Measurements from ENCODE around the gene APC.

Gene APC

DNA sequence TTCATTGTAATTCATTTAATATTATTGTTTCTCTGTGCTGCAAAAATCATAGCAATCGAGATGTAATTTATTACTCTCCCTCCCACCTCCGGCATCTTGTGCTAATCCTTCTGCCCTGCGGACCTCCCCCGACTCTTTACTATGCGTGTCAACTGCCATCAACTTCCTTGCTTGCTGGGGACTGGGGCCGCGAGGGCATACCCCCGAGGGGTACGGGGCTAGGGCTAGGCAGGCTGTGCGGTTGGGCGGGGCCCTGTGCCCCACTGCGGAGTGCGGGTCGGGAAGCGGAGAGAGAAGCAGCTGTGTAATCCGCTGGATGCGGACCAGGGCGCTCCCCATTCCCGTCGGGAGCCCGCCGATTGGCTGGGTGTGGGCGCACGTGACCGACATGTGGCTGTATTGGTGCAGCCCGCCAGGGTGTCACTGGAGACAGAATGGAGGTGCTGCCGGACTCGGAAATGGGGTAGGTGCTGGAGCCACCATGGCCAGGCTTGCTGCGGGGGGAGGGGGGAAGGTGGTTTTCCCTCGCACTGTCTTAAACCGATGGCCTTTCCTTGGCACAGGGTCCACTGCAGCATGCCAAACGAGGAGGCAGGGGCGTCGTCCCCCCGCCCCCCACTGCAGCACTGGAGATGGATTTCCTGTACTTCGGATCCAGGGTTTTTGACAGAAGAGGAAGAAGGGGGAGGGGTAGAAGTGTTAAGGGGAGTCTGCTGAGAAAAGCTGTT is at the start of gene APC:
TSS of gene APC (plus strand) at position 423 of the 728 bp plus-strand sequence. CDS start 17,006 bp downstream, outside the sequence.
- H3K9ac ChIP-seq (ENCODE audit: low read depth, low read length) = 0 out of 2 replicates have a peak within 1 kb of the TSS, but pooled peaks have one; percentile 15
- no peaks in the 10 kb centered on the region for H3K36me3 ChIP-seq (ENCODE audit: control insufficient read depth, insufficient read depth, low read length)
- peak within 1 kb of the TSS; percentile 68 for H3K4me3 ChIP-seq (ENCODE audit: low read depth, low read length)
- no peaks in the 10 kb centered on the region for H3K27me3 ChIP-seq (ENCODE audit: control insufficient read depth, insufficient read depth, low read length)
- peaks cover 17% of the 10 kb centered on the region for H3K4me1 ChIP-seq (ENCODE audit: control insufficient read depth, insufficient read depth, low read length)
- H3K27ac ChIP-seq (ENCODE audit: low read depth, low read length) = peak within 1 kb of the TSS; percentile 53
- H3K9me3 ChIP-seq (ENCODE audit: control insufficient read depth, insufficient read depth, low read length) = no peaks in the 10 kb centered on the region

DNA sequence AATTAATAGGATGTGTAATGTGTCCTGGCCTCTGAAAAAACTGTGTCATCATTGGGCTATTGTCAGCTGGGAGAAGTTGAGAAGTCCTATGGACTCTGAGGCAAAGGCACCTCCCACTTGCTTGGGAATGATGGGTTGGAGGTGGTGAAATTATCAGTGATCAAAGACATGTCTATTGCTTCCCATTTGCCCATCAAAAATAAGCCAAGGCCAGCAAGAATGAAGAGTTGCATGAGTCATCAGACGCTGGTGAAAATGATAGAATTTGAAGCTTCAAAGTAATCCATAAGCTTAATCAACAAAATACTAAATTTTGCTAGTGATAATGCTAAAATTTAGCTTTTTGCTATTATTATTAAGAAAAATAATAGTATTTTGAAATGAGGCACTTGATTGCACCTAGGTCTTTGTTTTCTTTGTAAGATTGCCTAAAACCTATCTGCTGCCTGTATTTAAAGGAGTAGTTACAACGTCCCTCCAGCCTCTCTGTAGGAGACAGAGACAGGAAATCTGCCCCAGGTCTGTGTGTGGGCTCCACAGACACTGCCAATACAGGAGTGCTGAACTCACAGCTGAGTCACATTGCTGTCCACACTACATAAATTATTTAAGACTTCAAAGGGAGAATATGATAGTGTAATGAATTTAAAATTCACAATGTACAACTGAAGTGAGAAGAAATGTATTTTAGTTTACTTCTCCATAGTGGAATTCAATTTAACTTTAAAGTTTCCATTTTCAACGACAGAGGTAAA is 48.4 kb upstream of the APC start:
- H3K27me3 ChIP-seq (ENCODE audit: control insufficient read depth, insufficient read depth, low read length) = no peaks in the 10 kb centered on the region
- no peaks in the 10 kb centered on the region for H3K36me3 ChIP-seq (ENCODE audit: control insufficient read depth, insufficient read depth, low read length)
- H3K4me3 ChIP-seq (ENCODE audit: low read depth, low read length) = no peak overlapping the region
- peaks cover 8% of the 10 kb centered on the region for H3K4me1 ChIP-seq (ENCODE audit: control insufficient read depth, insufficient read depth, low read length)
- H3K9me3 ChIP-seq (ENCODE audit: control insufficient read depth, insufficient read depth, low read length) = no peaks in the 10 kb centered on the region
- no peak overlapping the region for H3K27ac ChIP-seq (ENCODE audit: low read depth, low read length)
- no peak overlapping the region for H3K9ac ChIP-seq (ENCODE audit: low read depth, low read length)

DNA sequence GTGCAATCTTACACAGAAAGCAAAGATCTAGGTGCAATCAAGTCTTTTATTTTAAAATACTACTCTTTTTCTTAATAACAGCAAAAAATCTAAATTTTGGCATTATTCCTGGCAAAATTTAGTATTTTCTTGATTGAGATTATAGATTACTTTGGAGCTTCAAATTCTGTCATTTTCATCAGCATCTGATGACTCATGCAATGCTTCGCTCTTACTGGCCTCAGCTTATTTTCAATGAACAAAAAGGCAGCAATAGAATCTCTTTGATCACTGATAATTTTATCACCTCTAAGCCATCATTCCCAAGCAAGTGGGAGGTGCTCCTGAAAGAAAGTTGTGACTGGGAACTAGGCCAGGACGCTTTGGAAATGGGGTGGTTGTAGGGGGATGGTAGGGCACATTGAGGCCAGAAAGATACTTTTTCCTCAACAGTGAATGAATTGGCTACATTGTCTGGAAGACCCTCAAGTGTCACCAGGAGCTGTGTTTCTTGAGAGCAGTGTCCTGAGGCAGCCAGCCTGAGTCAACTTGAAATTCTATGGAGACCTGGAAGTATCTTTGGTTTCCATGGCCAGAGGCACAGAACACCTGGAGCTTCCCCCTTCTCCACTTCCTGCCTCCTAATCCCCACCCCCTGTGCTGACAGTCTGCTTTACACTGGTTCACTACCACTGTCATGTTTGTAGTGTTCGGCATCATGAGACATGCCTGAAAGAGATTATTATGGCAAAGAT is 46.9 kb upstream of the APC start:
- Histone ChIP-seq H3K4me1 (ENCODE audit: control insufficient read depth, insufficient read depth, low read length) (peaks cover 8% of the 10 kb centered on the region), H3K4me3 (ENCODE audit: low read depth, low read length) (no peak overlapping the region), H3K27ac (ENCODE audit: low read depth, low read length) (no peak overlapping the region), H3K27me3 (ENCODE audit: control insufficient read depth, insufficient read depth, low read length) (no peaks in the 10 kb centered on the region), H3K9ac (ENCODE audit: low read depth, low read length) (no peak overlapping the region), H3K9me3 (ENCODE audit: control insufficient read depth, insufficient read depth, low read length) (no peaks in the 10 kb centered on the region), H3K36me3 (ENCODE audit: control insufficient read depth, insufficient read depth, low read length) (no peaks in the 10 kb centered on the region)

GRCh38 chr5:112691339-112691680 is 46.4 kb upstream of the APC start:
- Histone ChIP-seq H3K27me3 (ENCODE audit: control insufficient read depth, insufficient read depth, low read length) (no peaks in the 10 kb centered on the region), H3K9ac (ENCODE audit: low read depth, low read length) (no peak overlapping the region), H3K4me3 (ENCODE audit: low read depth, low read length) (no peak overlapping the region), H3K4me1 (ENCODE audit: control insufficient read depth, insufficient read depth, low read length) (peaks cover 8% of the 10 kb centered on the region), H3K27ac (ENCODE audit: low read depth, low read length) (no peak overlapping the region), H3K36me3 (ENCODE audit: control insufficient read depth, insufficient read depth, low read length) (no peaks in the 10 kb centered on the region), H3K9me3 (ENCODE audit: control insufficient read depth, insufficient read depth, low read length) (no peaks in the 10 kb centered on the region)

GRCh38 chr5:112691758-112692157 is 45.9 kb upstream of the APC start:
- Histone ChIP-seq H3K27me3 (ENCODE audit: control insufficient read depth, insufficient read depth, low read length) (no peaks in the 10 kb centered on the region), H3K36me3 (ENCODE audit: control insufficient read depth, insufficient read depth, low read length) (no peaks in the 10 kb centered on the region), H3K4me1 (ENCODE audit: control insufficient read depth, insufficient read depth, low read length) (peaks cover 8% of the 10 kb centered on the region), H3K9ac (ENCODE audit: low read depth, low read length) (no peak overlapping the region), H3K9me3 (ENCODE audit: control insufficient read depth, insufficient read depth, low read length) (no peaks in the 10 kb centered on the region), H3K4me3 (ENCODE audit: low read depth, low read length) (no peak overlapping the region), H3K27ac (ENCODE audit: low read depth, low read length) (no peak overlapping the region)

DNA sequence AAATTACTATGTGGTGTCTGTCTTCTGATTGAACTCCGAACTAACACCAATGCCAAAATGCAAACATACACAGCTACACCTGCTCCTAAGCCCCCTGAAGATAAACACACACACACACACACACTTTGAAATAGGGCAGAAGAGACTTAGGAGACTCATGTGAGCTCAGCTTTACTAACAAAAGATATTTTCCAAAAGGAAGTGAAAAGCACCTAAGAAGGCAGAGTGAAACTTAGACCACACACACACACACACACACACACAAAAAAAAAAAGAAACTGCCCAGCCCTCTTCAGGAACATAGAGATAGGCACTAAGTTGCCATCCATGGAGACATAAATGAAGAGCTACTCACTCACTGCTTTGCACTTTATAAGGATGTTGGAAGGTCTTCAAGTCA is 45.2 kb upstream of the APC start:
- Histone ChIP-seq H3K9me3 (ENCODE audit: control insufficient read depth, insufficient read depth, low read length) (no peaks in the 10 kb centered on the region), H3K36me3 (ENCODE audit: control insufficient read depth, insufficient read depth, low read length) (no peaks in the 10 kb centered on the region), H3K4me1 (ENCODE audit: control insufficient read depth, insufficient read depth, low read length) (peaks cover 2% of the 10 kb centered on the region), H3K27me3 (ENCODE audit: control insufficient read depth, insufficient read depth, low read length) (no peaks in the 10 kb centered on the region), H3K27ac (ENCODE audit: low read depth, low read length) (no peak overlapping the region), H3K9ac (ENCODE audit: low read depth, low read length) (no peak overlapping the region), H3K4me3 (ENCODE audit: low read depth, low read length) (no peak overlapping the region)

- Histone ChIP-seq H3K27ac (ENCODE audit: low read depth, low read length) (no peak overlapping the region), H3K27me3 (ENCODE audit: control insufficient read depth, insufficient read depth, low read length) (no peaks in the 10 kb centered on the region), H3K9ac (ENCODE audit: low read depth, low read length) (no peak overlapping the region), H3K9me3 (ENCODE audit: control insufficient read depth, insufficient read depth, low read length) (no peaks in the 10 kb centered on the region), H3K36me3 (ENCODE audit: control insufficient read depth, insufficient read depth, low read length) (no peaks in the 10 kb centered on the region), H3K4me3 (ENCODE audit: low read depth, low read length) (no peak overlapping the region), H3K4me1 (ENCODE audit: control insufficient read depth, insufficient read depth, low read length) (no peaks in the 10 kb centered on the region)
Measured at GRCh38 chr5:112693301-112693700, 44.4 kb upstream of the APC start.

DNA sequence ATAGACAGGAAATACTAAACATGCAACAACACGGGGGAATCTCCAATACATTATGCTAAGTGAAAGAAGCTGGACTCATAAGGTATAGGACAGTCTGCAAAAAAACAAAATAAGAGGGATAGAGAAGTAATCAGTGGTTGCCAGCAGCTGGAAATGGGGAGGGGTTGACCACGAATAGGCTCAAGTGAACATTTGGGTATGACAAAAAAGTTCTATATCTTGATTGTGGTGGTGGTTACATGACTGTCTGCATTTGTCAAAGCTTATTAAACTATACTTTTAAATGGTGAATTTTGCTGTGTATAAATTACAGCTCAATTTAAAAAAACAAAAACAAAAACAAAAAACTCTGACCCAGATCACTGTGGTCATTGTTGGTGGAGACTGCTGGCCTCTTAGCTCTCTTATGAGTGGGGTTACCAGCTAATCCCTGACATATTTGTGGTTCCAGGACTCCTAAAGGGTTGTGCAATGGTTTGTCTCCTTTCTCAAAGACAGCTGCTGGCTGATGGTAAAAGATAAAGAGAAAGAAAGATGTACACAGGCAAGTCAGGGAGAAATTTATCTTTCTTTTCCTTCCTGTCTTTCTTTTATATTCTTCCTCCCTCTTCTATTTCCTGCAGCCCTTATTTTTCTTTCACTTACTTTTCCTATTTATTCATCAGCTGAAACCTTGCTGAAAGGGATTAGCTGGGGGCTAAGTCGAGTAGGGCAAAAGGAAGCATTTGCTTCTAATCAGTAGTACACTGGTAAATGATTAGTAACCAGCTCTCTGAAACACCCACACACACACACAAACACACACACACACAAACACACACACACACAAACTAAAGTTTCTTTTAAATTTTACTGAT is 42.6 kb upstream of the APC start:
- no peak overlapping the region for H3K27ac ChIP-seq (ENCODE audit: low read depth, low read length)
- no peaks in the 10 kb centered on the region for H3K9me3 ChIP-seq (ENCODE audit: control insufficient read depth, insufficient read depth, low read length)
- H3K27me3 ChIP-seq (ENCODE audit: control insufficient read depth, insufficient read depth, low read length) = no peaks in the 10 kb centered on the region
- H3K36me3 ChIP-seq (ENCODE audit: control insufficient read depth, insufficient read depth, low read length) = no peaks in the 10 kb centered on the region
- no peak overlapping the region for H3K4me3 ChIP-seq (ENCODE audit: low read depth, low read length)
- no peak overlapping the region for H3K9ac ChIP-seq (ENCODE audit: low read depth, low read length)
- no peaks in the 10 kb centered on the region for H3K4me1 ChIP-seq (ENCODE audit: control insufficient read depth, insufficient read depth, low read length)

DNA sequence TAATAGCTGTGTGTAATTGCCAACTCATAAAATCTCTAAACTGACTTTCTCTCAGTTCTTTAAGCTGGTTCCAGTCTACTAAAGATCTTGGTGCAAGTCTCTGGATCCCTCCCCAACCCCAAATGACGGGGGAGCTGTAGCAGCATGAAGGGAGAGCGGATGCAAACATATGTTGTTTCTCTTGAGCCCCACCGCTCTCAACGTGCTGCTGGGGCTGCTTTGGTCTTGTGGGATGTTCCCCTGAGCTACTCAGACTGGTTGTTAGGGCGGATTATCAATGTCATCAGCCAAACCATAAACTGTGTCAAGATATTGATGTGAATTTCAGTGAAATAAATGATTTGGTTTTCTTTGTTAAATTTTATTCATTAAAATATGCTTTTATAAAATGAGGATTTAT is 40.9 kb upstream of the APC start:
- no peaks in the 10 kb centered on the region for H3K4me1 ChIP-seq (ENCODE audit: control insufficient read depth, insufficient read depth, low read length)

GRCh38 chr5:112697322-112697721 is 40.4 kb upstream of the APC start:
- H3K27ac ChIP-seq (ENCODE audit: low read depth, low read length) = no peak overlapping the region
- no peaks in the 10 kb centered on the region for H3K4me1 ChIP-seq (ENCODE audit: control insufficient read depth, insufficient read depth, low read length)
- no peaks in the 10 kb centered on the region for H3K27me3 ChIP-seq (ENCODE audit: control insufficient read depth, insufficient read depth, low read length)
- H3K9me3 ChIP-seq (ENCODE audit: control insufficient read depth, insufficient read depth, low read length) = no peaks in the 10 kb centered on the region
- no peaks in the 10 kb centered on the region for H3K36me3 ChIP-seq (ENCODE audit: control insufficient read depth, insufficient read depth, low read length)
- H3K4me3 ChIP-seq (ENCODE audit: low read depth, low read length) = no peak overlapping the region
- H3K9ac ChIP-seq (ENCODE audit: low read depth, low read length) = no peak overlapping the region

More for the DNA sequence above, 40.9 kb upstream of the APC start:
- H3K4me3 ChIP-seq (ENCODE audit: low read depth, low read length) = no peak overlapping the region
- no peak overlapping the region for H3K9ac ChIP-seq (ENCODE audit: low read depth, low read length)
- H3K27ac ChIP-seq (ENCODE audit: low read depth, low read length) = no peak overlapping the region
- H3K27me3 ChIP-seq (ENCODE audit: control insufficient read depth, insufficient read depth, low read length) = no peaks in the 10 kb centered on the region
- no peaks in the 10 kb centered on the region for H3K36me3 ChIP-seq (ENCODE audit: control insufficient read depth, insufficient read depth, low read length)
- H3K9me3 ChIP-seq (ENCODE audit: control insufficient read depth, insufficient read depth, low read length) = no peaks in the 10 kb centered on the region

All from HUES48 (cell line).